ENCODE data around the gene RAD51. TPM values are rescaled to one million over a fixed set of nuclear protein-coding genes. Genes with fewer than 3 reads are reported as not detected.
"Not testable (repeated sequence)": the region's sequence is repeated elsewhere in the genome, so short reads cannot be mapped to it uniquely, and the experiment has no call there.

The RAD51 gene
- total and polyA plus RNA-seq, 9 of the 15 experiments (the other 6 are each of a cell fraction or from before 2014, with no cell fraction given), result 16.0 to 63.8 (median 34.6) TPM

GRCh38 chr15:40680959-40681358, 14.0 kb upstream of the RAD51 start (continued):
- TF ChIP-seq ZBTB40 (IDR thresholded peaks at IDR 0.05), result peak; percentile 24; the same call in 1 of the 2 replicates
- TF ChIP-seq ZBTB40 (CRISPR knock-in tag; IDR thresholded peaks at IDR 0.05), result not testable (repeated sequence)
- peak; percentile 84 for TF ChIP-seq SPI1 (IDR thresholded peaks at IDR 0.05; ENCODE audit: borderline replicate concordance, low read depth, low read length)
